LoVo (cell line): ENCODE results near the gene NLGN2.

Experiments used
- DNase-seq: peaks from one replicate; pipeline ENCODE4 v3.0.0-alpha.2; 2016; ENCODE audit warnings: low spot score

NLGN2 gene

GRCh38 chr17:7466318-7466638 is 58.6 kb downstream of the NLGN2 start:
- no peak for DNase-seq

GRCh38 chr17:7466639-7467341 is 59.1 kb downstream of the NLGN2 start:
- DNase-seq: no peak

- no peak for DNase-seq
Measured at GRCh38 chr17:7467498-7467897, 59.9 kb downstream of the NLGN2 start.

- no peak for DNase-seq
Measured at GRCh38 chr17:7468290-7468689, 60.6 kb downstream of the NLGN2 start.

GRCh38 chr17:7468804-7469389 is 61.3 kb downstream of the NLGN2 start:
- no peak for DNase-seq
